IPS DF 6.9 (cell line): ENCODE results near the gene RIPPLY3.

Experiments used
- DNase-seq: peaks from one replicate; pipeline ENCODE4 v3.0.0-alpha.2; 2013; ENCODE audit warnings: low read depth, low spot score
- H3K27ac ChIP-seq: one replicate; pipeline ENCODE4 v1.5.1; 2013; ENCODE audit warnings: low read length, control low read depth
- H3K27me3 ChIP-seq: 2 replicates; pipeline ENCODE4 v1.6.1; 2013; ENCODE audit warnings: mild to moderate bottlenecking, low read length; ENCODE audit not compliant: control insufficient read depth, insufficient read depth
- H3K36me3 ChIP-seq: 2 replicates; pipeline ENCODE4 v1.6.1; 2013; ENCODE audit warnings: low read length; ENCODE audit not compliant: control insufficient read depth, insufficient read depth
- H3K4me1 ChIP-seq: 2 replicates; pipeline ENCODE4 v1.6.1; 2013; ENCODE audit warnings: low read length; ENCODE audit not compliant: control insufficient read depth, insufficient read depth
- H3K4me3 ChIP-seq: 2 replicates; pipeline ENCODE4 v1.5.1; 2013; ENCODE audit warnings: mild to moderate bottlenecking, low read length
- H3K9me3 ChIP-seq: 2 replicates; pipeline ENCODE4 v1.6.1; 2013; ENCODE audit warnings: low read length, inconsistent platforms; ENCODE audit not compliant: control insufficient read depth, insufficient read depth
- WGBS: extraction: QIAGEN DNeasy Blood & Tissue Kit; methylation state at CpG from one replicate; pipeline ENCODE4 v1.1.7; 2013; ENCODE audit warnings: mixed read lengths, missing lambda C conversion rate; ENCODE audit not compliant: insufficient read length, insufficient coverage; 5-methylcytosine and 5-hydroxymethylcytosine counted together

RIPPLY3 gene

GRCh38 chr21:36966821-36967768 lies 39.4 kb upstream of the RIPPLY3 start:
- Histone ChIP-seq H3K4me3 (peak overlapping the region; percentile 58; the same call in 1 of the 2 replicates), H3K27ac (no peak overlapping the region), H3K27me3 (no peaks in the 10 kb centered on the region; the same call in 1 of the 2 replicates), H3K4me1 (no peaks in the 10 kb centered on the region), H3K9me3 (no peaks in the 10 kb centered on the region), H3K36me3 (no peaks in the 10 kb centered on the region)
- no CpG with 5 or more reads among the region's 34 CpGs for WGBS
- no peak for DNase-seq

- no peak for DNase-seq
- WGBS: no CpG with 5 or more reads among the region's 4 CpGs
Measured at GRCh38 chr21:36968414-36968813, 38.1 kb upstream of the RIPPLY3 start.

GRCh38 chr21:36968976-36969375 lies 37.5 kb upstream of the RIPPLY3 start:
- Histone ChIP-seq H3K27me3 (no peaks in the 10 kb centered on the region; the same call in 1 of the 2 replicates), H3K27ac (no peak overlapping the region), H3K9me3 (no peaks in the 10 kb centered on the region), H3K4me1 (no peaks in the 10 kb centered on the region), H3K36me3 (no peaks in the 10 kb centered on the region), H3K4me3 (no peak overlapping the region)
- no peak for DNase-seq
- WGBS: no CpG with 5 or more reads among the region's 1 CpG

More at GRCh38 chr21:36968414-36968813, 38.1 kb upstream of the RIPPLY3 start:
- Histone ChIP-seq H3K36me3 (no peaks in the 10 kb centered on the region), H3K9me3 (no peaks in the 10 kb centered on the region), H3K4me3 (no peak overlapping the region), H3K27ac (no peak overlapping the region), H3K27me3 (no peaks in the 10 kb centered on the region; the same call in 1 of the 2 replicates), H3K4me1 (no peaks in the 10 kb centered on the region)

GRCh38 chr21:36973986-36974850 lies 32.3 kb upstream of the RIPPLY3 start:
- Histone ChIP-seq H3K36me3 (no peaks in the 10 kb centered on the region), H3K27ac (no peak overlapping the region), H3K27me3 (no peaks in the 10 kb centered on the region), H3K9me3 (no peaks in the 10 kb centered on the region), H3K4me3 (no peak overlapping the region), H3K4me1 (no peaks in the 10 kb centered on the region)
- WGBS: no CpG with 5 or more reads among the region's 14 CpGs
- no peak for DNase-seq

GRCh38 chr21:36974851-36975192 lies 31.7 kb upstream of the RIPPLY3 start:
- no peaks in the 10 kb centered on the region for H3K27me3 ChIP-seq
- no peak overlapping the region for H3K4me3 ChIP-seq
- H3K36me3 ChIP-seq: no peaks in the 10 kb centered on the region
- no peak for DNase-seq
- H3K9me3 ChIP-seq: no peaks in the 10 kb centered on the region
- no peaks in the 10 kb centered on the region for H3K4me1 ChIP-seq
- no peak overlapping the region for H3K27ac ChIP-seq
- WGBS: no CpG with 5 or more reads among the region's 6 CpGs

- H3K36me3 ChIP-seq: no peaks in the 10 kb centered on the region
- DNase-seq: no peak
- H3K27me3 ChIP-seq: peaks cover 3% of the 10 kb centered on the region; the same call in 1 of the 2 replicates
- H3K4me3 ChIP-seq: no peak overlapping the region
- no peaks in the 10 kb centered on the region for H3K9me3 ChIP-seq
- WGBS: no CpG with 5 or more reads among the region's 5 CpGs
- H3K27ac ChIP-seq: no peak overlapping the region
- peaks cover 2% of the 10 kb centered on the region for H3K4me1 ChIP-seq
Measured at GRCh38 chr21:36976228-36976861, 30.2 kb upstream of the RIPPLY3 start.

GRCh38 chr21:36976882-36977651 lies 29.4 kb upstream of the RIPPLY3 start:
- no peak for DNase-seq
- peaks cover 3% of the 10 kb centered on the region; the same call in 1 of the 2 replicates for H3K27me3 ChIP-seq
- peaks cover 2% of the 10 kb centered on the region for H3K4me1 ChIP-seq
- no peak overlapping the region for H3K4me3 ChIP-seq
- no CpG with 5 or more reads among the region's 8 CpGs for WGBS
- H3K27ac ChIP-seq: no peak overlapping the region
- H3K9me3 ChIP-seq: no peaks in the 10 kb centered on the region
- H3K36me3 ChIP-seq: no peaks in the 10 kb centered on the region

- no peaks in the 10 kb centered on the region for H3K36me3 ChIP-seq
- peaks cover 3% of the 10 kb centered on the region; the same call in 1 of the 2 replicates for H3K27me3 ChIP-seq
- no peak for DNase-seq
- WGBS: no CpG with 5 or more reads among the region's 53 CpGs
- no peak overlapping the region for H3K27ac ChIP-seq
- H3K4me3 ChIP-seq: peak overlapping the region; percentile 54
- no peaks in the 10 kb centered on the region for H3K9me3 ChIP-seq
- H3K4me1 ChIP-seq: peaks cover 2% of the 10 kb centered on the region
Measured at GRCh38 chr21:36980280-36981048, 26.0 kb upstream of the RIPPLY3 start.

GRCh38 chr21:36981049-36981391 lies 25.5 kb upstream of the RIPPLY3 start:
- H3K4me3 ChIP-seq: peak overlapping the region; percentile 54
- no CpG with 5 or more reads among the region's 2 CpGs for WGBS
- no peaks in the 10 kb centered on the region for H3K36me3 ChIP-seq
- H3K4me1 ChIP-seq: peaks cover 2% of the 10 kb centered on the region
- DNase-seq: no peak
- H3K27ac ChIP-seq: no peak overlapping the region
- peaks cover 3% of the 10 kb centered on the region; the same call in 1 of the 2 replicates for H3K27me3 ChIP-seq
- H3K9me3 ChIP-seq: no peaks in the 10 kb centered on the region
